HEK293 (cell line): ENCODE results near the gene PHAF1.

Experiments
- CTCF ChIA-PET: fragments of 350-600 bp; formaldehyde crosslinking; extraction: SDS; loops from one replicate; lab custom pipeline; 2021; ENCODE audit warnings: antibody characterized with exemption; lab: Yijun Ruan, JAX
- POLR2A ChIA-PET: fragments of 300-600 bp; formaldehyde crosslinking; extraction: SDS; loops from one replicate; lab custom pipeline; 2020; ENCODE audit warnings: antibody characterized with exemption, inconsistent platforms; lab: Yijun Ruan, JAX
- H3K27ac ChIP-seq: fragments of 200-500 bp; sonication (Bioruptor generic); 2 replicates; pipeline ENCODE4 v1.5.1; 2014; ENCODE audit warnings: low read depth, low read length, control low read depth, inconsistent platforms; ENCODE audit errors: extremely low read depth
- H3K36me3 ChIP-seq, 2 experiments: fragments of 200-500 bp in 1 of 2; sonication (Bioruptor generic) in 1 of 2; 1 replicate in 1 of 2; 2 replicates in 1 of 2; pipeline ENCODE4 v1.5.1; 2014 to 2017; ENCODE audit warnings: inconsistent platforms in 2 of 2, low read length in 2 of 2; ENCODE audit not compliant: control insufficient read depth in 2 of 2, insufficient read depth in 1 of 2
- H3K4me1 ChIP-seq: fragments of 200-500 bp; sonication (Bioruptor generic); 2 replicates; pipeline ENCODE4 v1.5.1; 2014; ENCODE audit warnings: mild to moderate bottlenecking, low read length, inconsistent platforms; ENCODE audit not compliant: control insufficient read depth, insufficient read depth
- H3K4me3 ChIP-seq: 2 replicates; pipeline ENCODE4 v1.5.1; 2011; ENCODE audit warnings: low read depth, mild to moderate bottlenecking, control low read depth, low read length, moderate library complexity
- H3K9me3 ChIP-seq: fragments of 200-500 bp; sonication (Bioruptor generic); 2 replicates; pipeline ENCODE4 v1.5.1; 2014; ENCODE audit warnings: low read depth, low read length, inconsistent platforms; ENCODE audit not compliant: control insufficient read depth, insufficient read depth
- KLF1 ChIP-seq: fragments of 450-650 bp; formaldehyde crosslinking; IDR thresholded peaks from 2 replicates; pipeline ENCODE4 v1.5.1; 2016; ENCODE audit warnings: missing biosample characterization, missing genetic modification characterization
- KLF16 ChIP-seq: fragments of 450-650 bp; formaldehyde crosslinking; IDR thresholded peaks from 2 replicates; pipeline ENCODE4 v1.5.1; 2017; ENCODE audit warnings: missing biosample characterization, missing genetic modification characterization
- OSR2 ChIP-seq: fragments of 450-650 bp; formaldehyde crosslinking; IDR thresholded peaks from 2 replicates; pipeline ENCODE4 v1.5.1; 2016; ENCODE audit warnings: missing biosample characterization, missing genetic modification characterization
- PRDM6 ChIP-seq: fragments of 450-650 bp; formaldehyde crosslinking; IDR thresholded peaks from 2 replicates; pipeline ENCODE4 v1.5.1; 2017; ENCODE audit warnings: missing biosample characterization, missing genetic modification characterization
- SP3 ChIP-seq: fragments of 450-650 bp; formaldehyde crosslinking; IDR thresholded peaks from 2 replicates; pipeline ENCODE4 v1.5.1; 2016; ENCODE audit warnings: missing biosample characterization, missing genetic modification characterization
- ZBTB17 ChIP-seq: fragments of 450-650 bp; formaldehyde crosslinking; IDR thresholded peaks from 2 replicates; pipeline ENCODE4 v1.5.1; 2016; ENCODE audit warnings: missing biosample characterization, missing genetic modification characterization
- ZBTB48 ChIP-seq: fragments of 450-650 bp; formaldehyde crosslinking; IDR thresholded peaks from 2 replicates; pipeline ENCODE4 v1.5.1; 2016; ENCODE audit warnings: missing biosample characterization, missing genetic modification characterization
- ZBTB8A ChIP-seq: fragments of 450-650 bp; formaldehyde crosslinking; IDR thresholded peaks from 2 replicates; pipeline ENCODE4 v1.5.1; 2016; ENCODE audit warnings: missing biosample characterization, missing genetic modification characterization
- ZNF132 ChIP-seq: fragments of 450-650 bp; formaldehyde crosslinking; IDR thresholded peaks from 2 replicates; pipeline ENCODE4 v1.5.1; 2017; ENCODE audit warnings: missing biosample characterization, missing genetic modification characterization, borderline replicate concordance
- ZNF146 ChIP-seq: fragments of 450-650 bp; formaldehyde crosslinking; IDR thresholded peaks from 2 replicates; pipeline ENCODE4 v1.5.1; 2016; ENCODE audit warnings: missing biosample characterization, missing genetic modification characterization
- ZNF175 ChIP-seq: fragments of 450-650 bp; formaldehyde crosslinking; IDR thresholded peaks from 2 replicates; pipeline ENCODE4 v1.5.1; 2016; ENCODE audit warnings: missing biosample characterization, missing genetic modification characterization
- ZNF248 ChIP-seq: fragments of 450-650 bp; formaldehyde crosslinking; IDR thresholded peaks from 2 replicates; pipeline ENCODE4 v1.5.1; 2017; ENCODE audit warnings: missing biosample characterization, missing genetic modification characterization
- ZNF311 ChIP-seq: fragments of 450-650 bp; formaldehyde crosslinking; IDR thresholded peaks from 2 replicates; pipeline ENCODE4 v1.5.1; 2017; ENCODE audit warnings: missing biosample characterization, missing genetic modification characterization, borderline replicate concordance
- ZNF48 ChIP-seq: fragments of 450-650 bp; formaldehyde crosslinking; IDR thresholded peaks from 2 replicates; pipeline ENCODE4 v1.5.1; 2016; ENCODE audit warnings: missing biosample characterization, missing genetic modification characterization
- ZNF510 ChIP-seq: fragments of 450-650 bp; formaldehyde crosslinking; IDR thresholded peaks from 2 replicates; pipeline ENCODE4 v1.5.1; 2018; ENCODE audit warnings: mild to moderate bottlenecking, missing genetic modification characterization, missing biosample characterization; ENCODE audit not compliant: insufficient replicate concordance
- ZNF513 ChIP-seq: fragments of 450-650 bp; IDR thresholded peaks from 2 replicates; pipeline ENCODE4 v1.5.1; 2018; ENCODE audit warnings: missing biosample characterization, missing genetic modification characterization
- ZNF645 ChIP-seq: fragments of 450-650 bp; formaldehyde crosslinking; IDR thresholded peaks from 2 replicates; pipeline ENCODE4; 2016; ENCODE audit warnings: missing biosample characterization, missing genetic modification characterization
- ZNF692 ChIP-seq: fragments of 450-650 bp; formaldehyde crosslinking; IDR thresholded peaks from 2 replicates; pipeline ENCODE4 v1.5.1; 2016; ENCODE audit warnings: missing biosample characterization, missing genetic modification characterization
- ZXDB ChIP-seq: fragments of 450-650 bp; formaldehyde crosslinking; IDR thresholded peaks from 2 replicates; pipeline ENCODE4 v1.5.1; 2016; ENCODE audit warnings: missing biosample characterization, missing genetic modification characterization
- TF ChIP-seq, protein P1 (sequence below): fragments of 450-650 bp; formaldehyde crosslinking; IDR thresholded peaks from 2 replicates; pipeline ENCODE4 v1.5.1; 2016; ENCODE audit warnings: missing biosample characterization, missing genetic modification characterization
- TF ChIP-seq, protein P2 (sequence below): fragments of 450-650 bp; formaldehyde crosslinking; IDR thresholded peaks from 2 replicates; pipeline ENCODE4 v1.5.1; 2016; ENCODE audit warnings: missing biosample characterization, missing genetic modification characterization

PHAF1 gene

GRCh38 chr16:67170168-67170948 lies 60.6 kb downstream of the PHAF1 start, which contains the start of gene NOL3 (continued):
- TF ChIP-seq, protein P1, sequence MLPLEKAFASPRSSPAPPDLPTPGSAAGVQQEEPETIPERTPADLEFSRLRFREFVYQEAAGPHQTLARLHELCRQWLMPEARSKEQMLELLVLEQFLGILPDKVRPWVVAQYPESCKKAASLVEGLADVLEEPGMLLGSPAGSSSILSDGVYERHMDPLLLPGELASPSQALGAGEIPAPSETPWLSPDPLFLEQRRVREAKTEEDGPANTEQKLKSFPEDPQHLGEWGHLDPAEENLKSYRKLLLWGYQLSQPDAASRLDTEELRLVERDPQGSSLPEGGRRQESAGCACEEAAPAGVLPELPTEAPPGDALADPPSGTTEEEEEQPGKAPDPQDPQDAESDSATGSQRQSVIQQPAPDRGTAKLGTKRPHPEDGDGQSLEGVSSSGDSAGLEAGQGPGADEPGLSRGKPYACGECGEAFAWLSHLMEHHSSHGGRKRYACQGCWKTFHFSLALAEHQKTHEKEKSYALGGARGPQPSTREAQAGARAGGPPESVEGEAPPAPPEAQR, result no peak
- TF ChIP-seq ZNF692 (peak; percentile 64), ZNF248 (tag by site-specific recombination) (no peak), ZBTB8A (tag by site-specific recombination) (peak; percentile 62), ZNF48 (no peak), ZNF175 (tag by site-specific recombination) (no peak)

DNA sequence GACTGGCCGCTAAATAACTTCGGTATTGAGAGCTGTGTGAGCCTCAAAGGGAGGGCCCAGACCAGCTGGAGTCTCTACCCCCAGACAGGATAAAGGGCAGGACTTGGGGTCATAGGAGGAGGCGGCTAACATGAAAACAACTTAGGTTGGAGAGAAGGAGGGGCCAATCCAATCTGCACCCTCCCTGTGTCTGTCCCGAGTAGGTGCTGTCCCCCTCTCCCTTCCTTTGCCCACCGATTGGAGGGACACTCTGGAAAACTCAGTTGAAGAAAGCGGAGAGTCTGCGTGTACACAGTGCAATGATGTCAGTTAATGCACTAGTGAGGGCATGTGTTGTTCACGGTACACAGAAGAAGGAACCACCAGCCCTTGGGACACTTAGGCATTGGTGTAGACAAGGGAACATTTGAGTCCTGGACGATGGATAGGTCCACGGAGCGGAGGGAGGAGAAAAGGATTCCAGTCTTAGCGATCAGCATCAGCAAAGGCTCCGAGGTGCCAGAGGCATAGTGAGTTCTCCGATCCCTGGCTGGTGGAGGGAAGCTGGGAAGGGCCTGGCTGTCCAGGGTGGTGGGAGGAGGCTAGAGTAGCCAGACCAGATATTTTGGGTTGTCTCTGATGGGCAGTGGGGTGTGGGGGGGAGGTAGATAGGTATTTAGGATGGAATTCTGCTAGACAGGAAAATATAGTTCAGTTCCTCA lies 61.4 kb downstream of the PHAF1 start:
- peaks cover 9% of the 10 kb centered on the region for H3K4me1 ChIP-seq
- TF ChIP-seq ZNF645 (tag by site-specific recombination) (no peak), ZXDB (tag by site-specific recombination) (no peak), SP3 (0 out of 2 replicates have a peak, but pooled peaks have one; percentile 31), ZBTB17 (tag by site-specific recombination) (peak; percentile 61), ZNF132 (tag by site-specific recombination) (no peak), ZBTB48 (tag by site-specific recombination) (peak; percentile 53)
- H3K36me3 ChIP-seq, result peaks cover 0 to 9% of the 10 kb centered on the region in 2 experiments; a peak in 1 of 3 replicates
- ChIA-PET CTCF (interaction anchor here (0.6 to 1.6 kb wide), 6 partner anchors 11 to 116 kb away, joined by 3 to 11 read pairs (median 6); partner anchors contain the start of genes FBXL8 and TRADD), POLR2A (interaction anchor here (1.7 kb wide), 1 partner anchor 16 kb away, joined by 5 read pairs; no protein-coding TSS in a partner anchor)
- no peaks in the 10 kb centered on the region for H3K9me3 ChIP-seq
- no peak overlapping the region for H3K4me3 ChIP-seq
- no peak overlapping the region; the same call in 1 of the 2 replicates for H3K27ac ChIP-seq

DNA sequence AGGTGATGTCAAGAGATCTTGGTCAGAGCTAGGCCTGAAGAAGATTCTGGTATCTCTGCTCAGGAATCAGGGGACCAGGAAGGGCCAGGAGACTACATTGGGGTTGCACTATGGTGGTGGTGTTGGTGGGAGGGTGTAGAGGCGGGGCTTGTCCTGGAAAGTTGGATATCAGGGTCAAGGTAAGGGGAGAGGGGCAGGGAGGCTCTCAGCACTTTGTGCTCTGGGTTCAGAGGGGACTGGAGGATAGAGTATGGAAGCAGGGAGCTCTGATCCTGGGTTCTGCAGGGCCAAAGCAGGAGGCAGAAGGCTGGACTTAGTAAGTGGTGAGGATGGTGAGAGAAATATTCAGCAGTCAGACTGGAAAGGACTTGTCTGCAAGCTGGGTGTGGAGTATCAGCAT lies 63.6 kb downstream of the PHAF1 start:
- H3K36me3 ChIP-seq, result peaks cover 0 to 20% of the 10 kb centered on the region in 2 experiments; a peak in 1 of 3 replicates
- H3K9me3 ChIP-seq, result no peaks in the 10 kb centered on the region
- peaks cover 9% of the 10 kb centered on the region for H3K4me1 ChIP-seq
- ChIA-PET POLR2A (interaction anchor here (0.6 to 0.8 kb wide), 3 partner anchors 155 to 482 kb away, joined by 3 read pairs; no protein-coding TSS in a partner anchor), CTCF (interaction anchor here (0.6 to 1.5 kb wide), 4 partner anchors 12 to 207 kb away, joined by 3 to 4 read pairs (median 4); no protein-coding TSS in a partner anchor)
- H3K27ac ChIP-seq, result no peak overlapping the region
- no peak overlapping the region for H3K4me3 ChIP-seq
- TF ChIP-seq KLF1 (tag by site-specific recombination) (no peak), KLF16 (tag by site-specific recombination) (no peak), ZNF513 (no peak), ZNF311 (tag by site-specific recombination) (no peak), ZBTB48 (tag by site-specific recombination) (no peak), OSR2 (tag by site-specific recombination) (no peak), ZNF510 (tag by site-specific recombination) (no peak), PRDM6 (tag by site-specific recombination) (no peak), ZNF146 (tag by site-specific recombination) (no peak)
- TF ChIP-seq, protein P2, sequence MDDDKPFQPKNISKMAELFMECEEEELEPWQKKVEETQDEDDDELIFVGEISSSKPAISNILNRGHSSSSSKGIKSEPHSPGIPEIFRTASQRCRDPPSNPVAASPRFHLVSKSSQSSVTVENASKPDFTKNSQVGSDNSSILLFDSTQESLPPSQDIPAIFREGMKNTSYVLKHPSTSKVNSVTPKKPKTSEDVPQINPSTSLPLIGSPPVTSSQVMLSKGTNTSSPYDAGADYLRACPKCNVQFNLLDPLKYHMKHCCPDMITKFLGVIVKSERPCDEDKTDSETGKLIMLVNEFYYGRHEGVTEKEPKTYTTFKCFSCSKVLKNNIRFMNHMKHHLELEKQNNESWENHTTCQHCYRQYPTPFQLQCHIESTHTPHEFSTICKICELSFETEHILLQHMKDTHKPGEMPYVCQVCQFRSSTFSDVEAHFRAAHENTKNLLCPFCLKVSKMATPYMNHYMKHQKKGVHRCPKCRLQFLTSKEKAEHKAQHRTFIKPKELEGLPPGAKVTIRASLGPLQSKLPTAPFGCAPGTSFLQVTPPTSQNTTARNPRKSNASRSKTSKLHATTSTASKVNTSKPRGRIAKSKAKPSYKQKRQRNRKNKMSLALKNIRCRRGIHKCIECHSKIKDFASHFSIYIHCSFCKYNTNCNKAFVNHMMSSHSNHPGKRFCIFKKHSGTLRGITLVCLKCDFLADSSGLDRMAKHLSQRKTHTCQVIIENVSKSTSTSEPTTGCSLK (tag by site-specific recombination), result no peak
